ENCODE results near the gene FBXL20.

GRCh38 chr17:39365872-39366271 is 35.6 kb downstream of the FBXL20 start:
- no peak for TF ChIP-seq EZH2 (IDR thresholded peaks at IDR 0.05; ENCODE audit: insufficient read depth, poor library complexity, severe bottlenecking)
- TF ChIP-seq EZH2phosphoT487 (IDR thresholded peaks at IDR 0.05; ENCODE audit: insufficient read depth, low read depth): no peak

Measured in GM23248 (cell line).